RWPE2 (cell line): ENCODE results near the gene PALD1.

Experiments used
- ATAC-seq: fragments of 200-7000 bp; cut with Tn5 transposase; 3 replicates; pipeline ENCODE4 v1.9.1; 2021; ENCODE audit warnings: low read depth
- DNase-seq: peaks from one replicate; pipeline ENCODE4 v3.0.0-alpha.2; 2020; ENCODE audit warnings: low spot score
- H3K27ac ChIP-seq: fragments of 450-650 bp; 2 replicates; pipeline ENCODE4 v1.5.1; 2017; ENCODE audit warnings: mild to moderate bottlenecking; ENCODE audit not compliant: poor library complexity, severe bottlenecking
- H3K27me3 ChIP-seq: fragments of 250-450 bp; sonication (Bioruptor Pico); 2 replicates; pipeline ENCODE4 v1.5.1; 2021; ENCODE audit warnings: mild to moderate bottlenecking, moderate library complexity; ENCODE audit not compliant: insufficient read depth, poor library complexity, severe bottlenecking
- H3K36me3 ChIP-seq: fragments of 250-450 bp; sonication (Bioruptor Pico); 2 replicates; pipeline ENCODE4 v1.5.1; 2020; ENCODE audit warnings: low read depth, mild to moderate bottlenecking, moderate library complexity
- H3K4me1 ChIP-seq: fragments of 250-450 bp; sonication (Bioruptor Pico); 2 replicates; pipeline ENCODE4 v1.5.1; 2021; ENCODE audit warnings: mild to moderate bottlenecking, moderate library complexity; ENCODE audit not compliant: insufficient read depth, poor library complexity, severe bottlenecking
- H3K4me3 ChIP-seq: fragments of 250-450 bp; sonication (Bioruptor Pico); 2 replicates; pipeline ENCODE4 v1.5.1; 2021; ENCODE audit warnings: mild to moderate bottlenecking, moderate library complexity; ENCODE audit not compliant: severe bottlenecking
- H3K9me3 ChIP-seq: fragments of 250-450 bp; sonication (Bioruptor Pico); 2 replicates; pipeline ENCODE4 v1.5.1; 2021; ENCODE audit warnings: mild to moderate bottlenecking, moderate library complexity; ENCODE audit not compliant: severe bottlenecking
- CTCF ChIP-seq: fragments of 450-650 bp; IDR thresholded peaks from one replicate; pipeline ENCODE4 v1.5.1; 2017; ENCODE audit warnings: mild to moderate bottlenecking, moderate library complexity; ENCODE audit not compliant: poor library complexity, severe bottlenecking

PALD1 gene

GRCh38 chr10:70433581-70434280 is 44.8 kb upstream of the PALD1 start:
- DNase-seq, result no peak
- Histone ChIP-seq H3K27ac (no peak overlapping the region), H3K9me3 (no peaks in the 10 kb centered on the region), H3K27me3 (no peaks in the 10 kb centered on the region), H3K4me3 (no peak overlapping the region), H3K4me1 (no peaks in the 10 kb centered on the region), H3K36me3 (no peaks in the 10 kb centered on the region)
- TF ChIP-seq CTCF, result no peak
- no peak for ATAC-seq

GRCh38 chr10:70435241-70436085 is 43.1 kb upstream of the PALD1 start:
- Histone ChIP-seq H3K4me3 (no peak overlapping the region), H3K9me3 (no peaks in the 10 kb centered on the region), H3K27ac (no peak overlapping the region), H3K27me3 (peaks cover 9% of the 10 kb centered on the region), H3K36me3 (no peaks in the 10 kb centered on the region), H3K4me1 (no peaks in the 10 kb centered on the region)
- ATAC-seq, result no peak
- TF ChIP-seq CTCF, result no peak
- DNase-seq, result no peak

GRCh38 chr10:70437721-70438120 is 40.8 kb upstream of the PALD1 start:
- H3K9me3 ChIP-seq, result no peaks in the 10 kb centered on the region
- ATAC-seq (no peak), DNase-seq (no peak)
- H3K4me3 ChIP-seq, result no peak overlapping the region
- peaks cover 29% of the 10 kb centered on the region for H3K27me3 ChIP-seq
- H3K4me1 ChIP-seq, result no peaks in the 10 kb centered on the region
- H3K36me3 ChIP-seq, result no peaks in the 10 kb centered on the region
- no peak overlapping the region for H3K27ac ChIP-seq
- no peak for TF ChIP-seq CTCF

GRCh38 chr10:70440296-70441160 is 38.0 kb upstream of the PALD1 start:
- no peaks in the 10 kb centered on the region for H3K36me3 ChIP-seq
- H3K27me3 ChIP-seq, result peaks cover 31% of the 10 kb centered on the region
- DNase-seq, result no peak
- H3K4me3 ChIP-seq, result no peak overlapping the region
- no peaks in the 10 kb centered on the region for H3K4me1 ChIP-seq
- no peak overlapping the region for H3K27ac ChIP-seq
- no peak for ATAC-seq
- no peak for TF ChIP-seq CTCF
- no peaks in the 10 kb centered on the region for H3K9me3 ChIP-seq
